Glutamatergic neuron (in vitro differentiated cells): ENCODE measurements around the gene ACSL6. TPM values are rescaled to one million over a fixed set of nuclear protein-coding genes. Genes with fewer than 3 reads are reported as not detected.

Experiments used
- DNase-seq: peaks from one replicate; pipeline ENCODE4 v3.0.0; 2022
- H3K27ac Mint-ChIP-seq: one replicate; pipeline ENCODE4 v1.8.0; 2020; ENCODE audit warnings: mild to moderate bottlenecking, mixed read lengths, inconsistent platforms; ENCODE audit not compliant: unreplicated experiment
- H3K27me3 Mint-ChIP-seq: one replicate; pipeline ENCODE4 v1.8.0; 2020; ENCODE audit warnings: mild to moderate bottlenecking, moderate library complexity, mixed read lengths, inconsistent platforms; ENCODE audit not compliant: unreplicated experiment
- H3K36me3 Mint-ChIP-seq: one replicate; pipeline ENCODE4 v1.8.0; 2020; ENCODE audit warnings: mild to moderate bottlenecking, mixed read lengths, inconsistent platforms; ENCODE audit not compliant: unreplicated experiment
- H3K4me1 Mint-ChIP-seq: one replicate; pipeline ENCODE4 v1.8.0; 2020; ENCODE audit warnings: mild to moderate bottlenecking, low read depth, mixed read lengths, inconsistent platforms; ENCODE audit not compliant: unreplicated experiment
- H3K4me3 Mint-ChIP-seq: one replicate; pipeline ENCODE4 v1.8.0; 2020; ENCODE audit warnings: mild to moderate bottlenecking, mixed read lengths, inconsistent platforms; ENCODE audit not compliant: unreplicated experiment
- H3K9me3 Mint-ChIP-seq: one replicate; pipeline ENCODE4 v1.8.0; 2020; ENCODE audit warnings: mild to moderate bottlenecking, moderate library complexity, mixed read lengths, inconsistent platforms; ENCODE audit not compliant: unreplicated experiment
- total RNA-seq: library from RNA; stranded (reverse); fragmentation: NEBNext Ultra II Directional; extraction: Animal tissue kit (Norgen Biotek cat#: 25700); gene quantifications from one replicate; pipeline ENCODE4 v1.2.1, GENCODE V29; 2021; ENCODE audit not compliant: unreplicated experiment
- TF ChIP-seq, protein P1 (sequence below): fragments of 200-600 bp; sonication (generic); IDR thresholded peaks from one replicate; pipeline ENCODE4 v1.5.0; 2021; ENCODE audit not compliant: partially characterized antibody, unreplicated experiment

The ACSL6 gene
- total RNA-seq, 1 donor from 2014 or later = 8.1 TPM

DNA sequence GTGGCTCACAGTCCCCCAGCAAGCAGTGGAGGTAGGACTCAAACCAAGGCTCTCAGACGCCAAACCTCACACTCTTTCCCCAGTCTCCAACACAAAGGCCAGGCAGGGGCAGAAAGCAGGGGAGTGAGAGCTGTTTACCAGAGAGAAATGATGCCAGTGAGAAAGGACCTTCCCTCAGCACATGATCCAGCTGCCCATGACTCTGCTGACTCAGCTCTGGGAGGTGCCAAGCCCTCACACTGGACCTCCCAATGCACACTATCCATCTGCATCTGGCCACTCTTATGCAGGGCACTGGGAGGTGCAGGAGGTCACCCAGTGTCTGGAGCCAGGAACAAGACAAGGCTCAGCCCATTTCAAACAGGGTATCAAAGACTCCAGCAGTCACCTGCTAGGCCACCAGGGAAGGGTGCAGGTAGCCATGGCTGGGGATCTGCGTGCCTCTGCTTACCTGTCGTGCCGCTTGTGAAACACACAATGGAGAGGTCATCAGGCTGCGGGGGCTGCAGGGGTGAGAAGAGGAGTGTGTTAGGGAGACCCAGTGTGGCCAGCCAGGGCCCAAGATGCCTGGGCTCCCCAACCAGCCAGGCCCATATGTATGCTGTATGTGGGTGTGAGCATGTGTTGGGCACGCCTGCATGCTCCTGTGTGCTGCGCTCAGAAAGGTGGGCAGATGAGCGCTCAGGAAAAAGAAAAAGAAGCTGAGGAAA, 26.3 kb downstream of the ACSL6 start:
- TF ChIP-seq, protein P1, sequence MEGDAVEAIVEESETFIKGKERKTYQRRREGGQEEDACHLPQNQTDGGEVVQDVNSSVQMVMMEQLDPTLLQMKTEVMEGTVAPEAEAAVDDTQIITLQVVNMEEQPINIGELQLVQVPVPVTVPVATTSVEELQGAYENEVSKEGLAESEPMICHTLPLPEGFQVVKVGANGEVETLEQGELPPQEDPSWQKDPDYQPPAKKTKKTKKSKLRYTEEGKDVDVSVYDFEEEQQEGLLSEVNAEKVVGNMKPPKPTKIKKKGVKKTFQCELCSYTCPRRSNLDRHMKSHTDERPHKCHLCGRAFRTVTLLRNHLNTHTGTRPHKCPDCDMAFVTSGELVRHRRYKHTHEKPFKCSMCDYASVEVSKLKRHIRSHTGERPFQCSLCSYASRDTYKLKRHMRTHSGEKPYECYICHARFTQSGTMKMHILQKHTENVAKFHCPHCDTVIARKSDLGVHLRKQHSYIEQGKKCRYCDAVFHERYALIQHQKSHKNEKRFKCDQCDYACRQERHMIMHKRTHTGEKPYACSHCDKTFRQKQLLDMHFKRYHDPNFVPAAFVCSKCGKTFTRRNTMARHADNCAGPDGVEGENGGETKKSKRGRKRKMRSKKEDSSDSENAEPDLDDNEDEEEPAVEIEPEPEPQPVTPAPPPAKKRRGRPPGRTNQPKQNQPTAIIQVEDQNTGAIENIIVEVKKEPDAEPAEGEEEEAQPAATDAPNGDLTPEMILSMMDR = no peak
- Mint-ChIP-seq H3K9me3 (peaks cover 6% of the 10 kb centered on the region), H3K4me3 (no peak overlapping the region), H3K27ac (no peak overlapping the region), H3K27me3 (peaks cover 3% of the 10 kb centered on the region), H3K36me3 (peaks cover 5% of the 10 kb centered on the region), H3K4me1 (no peaks in the 10 kb centered on the region)
- no peak for DNase-seq

DNA sequence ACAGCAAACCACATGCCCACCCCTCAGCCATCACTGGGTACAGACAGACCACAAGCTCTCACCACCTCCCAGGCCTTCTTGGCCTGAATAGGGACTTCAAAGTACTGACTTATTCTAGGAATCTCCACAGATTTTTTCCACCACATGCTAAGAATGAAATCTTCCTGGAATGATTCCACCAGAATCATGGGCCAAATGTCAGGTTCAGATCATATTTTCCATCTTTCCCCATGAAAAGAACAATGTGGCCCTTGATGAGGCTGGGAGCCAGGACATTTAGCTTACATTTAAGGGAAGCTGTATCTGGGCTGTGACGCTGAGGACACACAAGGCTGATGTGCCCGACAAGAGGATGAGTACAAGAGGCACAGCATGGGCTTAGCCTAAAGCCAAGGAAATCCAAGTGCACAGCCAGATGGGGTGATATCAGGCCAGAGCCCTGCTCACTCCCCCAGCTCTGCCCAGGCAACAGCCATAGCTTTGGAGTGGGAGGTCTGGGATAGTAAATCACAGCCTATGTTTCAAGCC, 28.1 kb downstream of the ACSL6 start:
- Mint-ChIP-seq H3K9me3 (peaks cover 6% of the 10 kb centered on the region), H3K27me3 (peaks cover 2% of the 10 kb centered on the region), H3K27ac (no peak overlapping the region), H3K4me1 (no peaks in the 10 kb centered on the region), H3K4me3 (no peak overlapping the region), H3K36me3 (peaks cover 5% of the 10 kb centered on the region)
- no peak for DNase-seq
- TF ChIP-seq, protein P1 = no peak

DNA sequence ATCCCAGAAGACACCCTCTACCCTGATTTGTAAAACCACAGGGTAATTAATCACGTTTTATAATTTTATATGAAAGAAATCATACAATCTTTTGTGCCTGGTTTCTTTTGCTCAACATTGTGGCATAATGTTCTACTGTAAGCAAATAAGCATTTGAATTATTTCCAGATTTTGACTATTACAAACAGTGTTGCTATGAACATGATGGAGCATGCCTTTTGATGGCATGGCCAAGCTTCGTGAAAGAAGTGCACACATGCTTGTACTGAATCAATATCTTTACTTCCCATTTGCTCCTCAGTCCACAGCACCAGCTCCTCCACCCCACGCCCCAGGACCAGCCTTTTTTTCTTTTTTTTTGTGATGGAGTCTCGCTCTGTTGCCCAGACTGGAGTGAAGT, 29.9 kb downstream of the ACSL6 start:
- Mint-ChIP-seq H3K4me3 (no peak overlapping the region), H3K4me1 (no peaks in the 10 kb centered on the region), H3K36me3 (peaks cover 5% of the 10 kb centered on the region), H3K9me3 (peaks cover 6% of the 10 kb centered on the region), H3K27ac (no peak overlapping the region), H3K27me3 (peaks cover 2% of the 10 kb centered on the region)
- TF ChIP-seq, protein P1 = no peak
- DNase-seq = no peak

DNA sequence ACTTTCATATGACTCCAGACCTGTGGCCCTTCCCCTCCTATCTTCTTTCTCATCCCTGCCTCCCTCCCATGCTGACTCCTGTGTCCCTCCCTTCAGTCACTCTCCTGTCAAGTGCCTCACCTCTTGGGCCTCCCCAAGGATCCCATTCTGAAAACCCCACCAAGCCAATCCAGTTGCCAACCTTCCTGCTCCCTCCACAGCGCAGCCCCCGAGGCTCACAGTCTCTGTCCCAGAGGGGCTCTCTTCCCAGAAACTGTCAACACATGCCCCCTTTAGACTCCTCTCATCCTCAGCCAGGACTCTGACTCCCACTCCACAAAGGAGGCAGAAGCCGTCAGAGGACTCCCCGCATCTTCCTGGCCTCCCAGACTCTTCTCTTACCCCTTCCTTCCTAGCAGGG, 30.8 kb downstream of the ACSL6 start:
- peaks cover 2% of the 10 kb centered on the region for H3K27me3 Mint-ChIP-seq
- DNase-seq = no peak
- H3K9me3 Mint-ChIP-seq = peaks cover 6% of the 10 kb centered on the region
- H3K4me3 Mint-ChIP-seq = no peak overlapping the region
- H3K4me1 Mint-ChIP-seq = peaks cover 2% of the 10 kb centered on the region
- TF ChIP-seq, protein P1 = no peak
- peaks cover 5% of the 10 kb centered on the region for H3K36me3 Mint-ChIP-seq
- H3K27ac Mint-ChIP-seq = no peak overlapping the region

DNA sequence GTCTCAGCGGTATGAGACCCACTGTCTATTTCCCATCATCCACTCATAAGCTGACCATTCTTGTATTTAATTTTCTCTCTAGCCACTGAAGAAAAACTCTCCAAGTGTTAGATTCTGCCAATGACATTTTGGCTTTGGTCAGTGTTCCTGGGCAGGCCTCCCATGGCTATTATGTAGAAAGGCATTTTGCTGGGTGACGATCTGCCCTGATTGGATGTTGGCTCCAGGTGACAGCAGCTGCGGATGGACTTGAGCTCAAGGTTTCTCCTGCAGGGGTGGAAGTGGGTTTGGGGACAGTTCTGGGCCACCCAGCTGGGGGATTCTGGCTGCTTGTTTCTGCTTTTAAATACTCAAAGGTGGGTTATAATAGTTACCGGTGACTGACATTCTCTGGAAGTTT, 31.6 kb downstream of the ACSL6 start:
- H3K4me1 Mint-ChIP-seq = peaks cover 4% of the 10 kb centered on the region
- no peak for DNase-seq
- H3K27me3 Mint-ChIP-seq = peaks cover 2% of the 10 kb centered on the region
- H3K9me3 Mint-ChIP-seq = peaks cover 7% of the 10 kb centered on the region
- peaks cover 5% of the 10 kb centered on the region for H3K36me3 Mint-ChIP-seq
- TF ChIP-seq, protein P1 = no peak
- no peak overlapping the region for H3K27ac Mint-ChIP-seq
- no peak overlapping the region for H3K4me3 Mint-ChIP-seq
